Ovary (tissue), 3 donors: ENCODE measurements around the gene ZNF776.
"Not testable (repeated sequence)": the region's sequence is repeated elsewhere in the genome, so short reads cannot be mapped to it uniquely, and the experiment has no call there.

ENCODE experiments used
- EP300 ChIP-seq: sonication (generic); formaldehyde crosslinking; IDR thresholded peaks from one replicate; pipeline ENCODE4 v1.6.1; 2017; ENCODE audit warnings: antibody characterized with exemption
- POLR2A ChIP-seq: fragments of 450-650 bp; IDR thresholded peaks from one replicate; pipeline ENCODE4 v1.6.1; 2017; ENCODE audit warnings: antibody characterized with exemption, mild to moderate bottlenecking, moderate library complexity
- TF ChIP-seq, protein P1 (sequence below), 3 donors: fragments of 450-650 bp in 2 of 3; fragments of 200-600 bp in 1 of 3; IDR thresholded peaks; one replicate each; pipeline versions ENCODE4 v1.5.1 to v1.8.0; 2016 to 2022; ENCODE audit warnings: antibody characterized with exemption in 3 of 3, mild to moderate bottlenecking in 1 of 3
- donor health status: DM: no; HTN: no; CAD: no.

DNA sequence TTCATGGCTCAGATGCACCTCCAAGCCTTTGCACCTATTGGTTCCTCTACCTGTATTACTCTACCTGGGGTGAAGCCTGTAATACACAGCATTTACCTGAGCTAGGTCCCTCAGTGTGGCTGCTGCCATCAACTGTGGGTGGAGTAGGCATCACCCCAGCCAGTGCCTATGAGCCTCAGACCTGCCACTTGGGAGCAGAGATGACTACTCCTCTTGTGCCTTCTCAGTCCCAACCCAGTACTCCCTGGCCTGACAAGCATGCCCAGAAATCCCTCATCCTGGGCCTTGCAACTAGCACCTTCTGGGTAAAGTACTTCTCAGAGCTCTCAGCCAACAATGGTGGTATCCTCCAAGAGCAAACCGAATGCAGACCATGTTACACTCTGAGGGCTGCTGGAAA lies 50.0 kb downstream of the ZNF776 start:
- TF ChIP-seq, protein P1, sequence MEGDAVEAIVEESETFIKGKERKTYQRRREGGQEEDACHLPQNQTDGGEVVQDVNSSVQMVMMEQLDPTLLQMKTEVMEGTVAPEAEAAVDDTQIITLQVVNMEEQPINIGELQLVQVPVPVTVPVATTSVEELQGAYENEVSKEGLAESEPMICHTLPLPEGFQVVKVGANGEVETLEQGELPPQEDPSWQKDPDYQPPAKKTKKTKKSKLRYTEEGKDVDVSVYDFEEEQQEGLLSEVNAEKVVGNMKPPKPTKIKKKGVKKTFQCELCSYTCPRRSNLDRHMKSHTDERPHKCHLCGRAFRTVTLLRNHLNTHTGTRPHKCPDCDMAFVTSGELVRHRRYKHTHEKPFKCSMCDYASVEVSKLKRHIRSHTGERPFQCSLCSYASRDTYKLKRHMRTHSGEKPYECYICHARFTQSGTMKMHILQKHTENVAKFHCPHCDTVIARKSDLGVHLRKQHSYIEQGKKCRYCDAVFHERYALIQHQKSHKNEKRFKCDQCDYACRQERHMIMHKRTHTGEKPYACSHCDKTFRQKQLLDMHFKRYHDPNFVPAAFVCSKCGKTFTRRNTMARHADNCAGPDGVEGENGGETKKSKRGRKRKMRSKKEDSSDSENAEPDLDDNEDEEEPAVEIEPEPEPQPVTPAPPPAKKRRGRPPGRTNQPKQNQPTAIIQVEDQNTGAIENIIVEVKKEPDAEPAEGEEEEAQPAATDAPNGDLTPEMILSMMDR (IDR thresholded peaks at IDR 0.05), result not testable (repeated sequence)
- TF ChIP-seq POLR2A, EP300: not testable (repeated sequence)
